ENCODE measurements around the gene MPPED1.

MPPED1 gene

GRCh38 chr22:43555561-43556515, 144.0 kb downstream of the MPPED1 start:
- no peak overlapping the region for H3K4me3 ChIP-seq (replicated peaks; ENCODE audit: low read depth, low read length)
- no peak for DNase-seq (ENCODE audit: extremely low read depth, low read depth)
- TF ChIP-seq, protein P1, sequence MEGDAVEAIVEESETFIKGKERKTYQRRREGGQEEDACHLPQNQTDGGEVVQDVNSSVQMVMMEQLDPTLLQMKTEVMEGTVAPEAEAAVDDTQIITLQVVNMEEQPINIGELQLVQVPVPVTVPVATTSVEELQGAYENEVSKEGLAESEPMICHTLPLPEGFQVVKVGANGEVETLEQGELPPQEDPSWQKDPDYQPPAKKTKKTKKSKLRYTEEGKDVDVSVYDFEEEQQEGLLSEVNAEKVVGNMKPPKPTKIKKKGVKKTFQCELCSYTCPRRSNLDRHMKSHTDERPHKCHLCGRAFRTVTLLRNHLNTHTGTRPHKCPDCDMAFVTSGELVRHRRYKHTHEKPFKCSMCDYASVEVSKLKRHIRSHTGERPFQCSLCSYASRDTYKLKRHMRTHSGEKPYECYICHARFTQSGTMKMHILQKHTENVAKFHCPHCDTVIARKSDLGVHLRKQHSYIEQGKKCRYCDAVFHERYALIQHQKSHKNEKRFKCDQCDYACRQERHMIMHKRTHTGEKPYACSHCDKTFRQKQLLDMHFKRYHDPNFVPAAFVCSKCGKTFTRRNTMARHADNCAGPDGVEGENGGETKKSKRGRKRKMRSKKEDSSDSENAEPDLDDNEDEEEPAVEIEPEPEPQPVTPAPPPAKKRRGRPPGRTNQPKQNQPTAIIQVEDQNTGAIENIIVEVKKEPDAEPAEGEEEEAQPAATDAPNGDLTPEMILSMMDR (IDR thresholded peaks at IDR 0.05; ENCODE audit: low read depth, low read length, missing control alignments): no peak

All from HFF-Myc (cell line).